GM12872 (cell line): ENCODE results near the gene PLEKHA4.

ENCODE experiments used
- TF ChIP-seq, protein P1 (sequence below): IDR thresholded peaks from 3 replicates; pipeline ENCODE4 v1.5.1; 2011; ENCODE audit warnings: low read depth, mild to moderate bottlenecking, low read length, moderate library complexity; ENCODE audit not compliant: insufficient read depth

PLEKHA4 gene

DNA sequence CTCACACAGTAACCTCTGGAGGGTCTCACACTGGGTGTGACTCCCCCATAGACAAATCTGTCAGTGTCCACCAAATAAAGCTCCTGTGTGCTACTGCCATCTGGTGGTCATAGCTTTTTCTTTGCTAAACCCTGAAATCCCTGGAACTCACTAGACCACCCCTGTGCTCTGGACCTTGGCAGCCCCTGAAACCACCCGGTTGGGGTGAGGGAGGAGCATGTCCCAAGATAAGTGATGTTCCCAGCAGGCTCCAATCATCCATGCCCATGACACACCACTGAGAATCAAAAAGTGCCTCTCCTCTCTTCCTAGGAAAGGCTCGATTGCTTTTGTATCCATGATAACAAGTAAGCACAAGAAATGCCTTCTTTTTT, 25.6 kb downstream of the PLEKHA4 start:
- TF ChIP-seq, protein P1, sequence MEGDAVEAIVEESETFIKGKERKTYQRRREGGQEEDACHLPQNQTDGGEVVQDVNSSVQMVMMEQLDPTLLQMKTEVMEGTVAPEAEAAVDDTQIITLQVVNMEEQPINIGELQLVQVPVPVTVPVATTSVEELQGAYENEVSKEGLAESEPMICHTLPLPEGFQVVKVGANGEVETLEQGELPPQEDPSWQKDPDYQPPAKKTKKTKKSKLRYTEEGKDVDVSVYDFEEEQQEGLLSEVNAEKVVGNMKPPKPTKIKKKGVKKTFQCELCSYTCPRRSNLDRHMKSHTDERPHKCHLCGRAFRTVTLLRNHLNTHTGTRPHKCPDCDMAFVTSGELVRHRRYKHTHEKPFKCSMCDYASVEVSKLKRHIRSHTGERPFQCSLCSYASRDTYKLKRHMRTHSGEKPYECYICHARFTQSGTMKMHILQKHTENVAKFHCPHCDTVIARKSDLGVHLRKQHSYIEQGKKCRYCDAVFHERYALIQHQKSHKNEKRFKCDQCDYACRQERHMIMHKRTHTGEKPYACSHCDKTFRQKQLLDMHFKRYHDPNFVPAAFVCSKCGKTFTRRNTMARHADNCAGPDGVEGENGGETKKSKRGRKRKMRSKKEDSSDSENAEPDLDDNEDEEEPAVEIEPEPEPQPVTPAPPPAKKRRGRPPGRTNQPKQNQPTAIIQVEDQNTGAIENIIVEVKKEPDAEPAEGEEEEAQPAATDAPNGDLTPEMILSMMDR, result peak; percentile 83

GRCh38 chr19:48841571-48841970, 26.8 kb downstream of the PLEKHA4 start:
- TF ChIP-seq, protein P1, result no peak

DNA sequence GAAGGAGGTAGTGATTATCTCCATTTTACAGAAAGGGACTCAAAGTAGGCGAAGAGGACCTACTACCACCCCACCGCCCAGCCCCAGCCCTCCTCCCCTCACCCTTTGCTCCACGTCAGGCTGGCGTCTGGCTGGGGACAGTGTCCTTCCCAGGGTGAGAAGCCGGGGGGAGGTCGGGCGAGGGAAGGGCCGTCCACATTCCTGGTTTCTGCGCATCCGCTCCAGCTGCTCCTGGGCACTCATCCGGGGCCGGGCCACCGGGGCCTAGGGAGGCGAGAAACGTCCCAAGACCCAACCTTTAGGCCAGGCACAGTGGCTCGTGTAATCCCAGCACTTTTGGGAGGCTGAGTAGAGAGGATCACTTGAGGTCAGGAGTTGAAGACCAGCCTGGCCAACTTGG, 27.4 kb downstream of the PLEKHA4 start:
- TF ChIP-seq, protein P1, result no peak

GRCh38 chr19:48837687-48838086, 30.7 kb downstream of the PLEKHA4 start:
- TF ChIP-seq, protein P1, result no peak

DNA sequence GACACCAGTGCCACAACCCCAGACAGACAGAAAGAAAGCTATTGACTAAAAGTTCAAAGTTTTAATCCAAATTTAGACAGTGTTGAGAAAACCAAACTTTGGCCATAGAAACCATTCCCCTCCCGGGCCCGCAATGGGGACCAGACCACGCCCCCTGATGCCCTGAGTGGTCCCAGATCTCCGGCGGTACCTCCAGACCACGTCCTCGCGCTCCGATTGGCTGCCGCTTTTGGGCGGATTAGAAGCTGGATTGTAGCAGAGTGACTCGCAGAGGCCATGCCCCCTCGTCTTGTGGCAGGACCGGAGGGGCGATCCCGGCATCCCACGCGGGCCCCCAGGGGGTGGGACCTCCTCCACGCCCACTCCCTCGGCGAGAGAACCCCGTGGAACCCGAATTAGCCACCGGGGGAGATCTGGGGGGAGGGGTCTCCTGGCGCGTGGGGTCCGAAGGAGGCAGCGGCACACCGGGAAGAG, 31.3 kb downstream of the PLEKHA4 start:
- TF ChIP-seq, protein P1, result no peak

- TF ChIP-seq, protein P1, result no peak
Measured at GRCh38 chr19:48836089-48837017, 32.1 kb downstream of the PLEKHA4 start, which contains the start of gene HSD17B14. Gene HSD17B14 (minus strand): TSS chr19:48836491. CDS start chr19:48836411, 80 bp downstream.

- TF ChIP-seq, protein P1, result peak; percentile 97
Measured at GRCh38 chr19:48835734-48836088, 32.7 kb downstream of the PLEKHA4 start.
